Dendritic cell treated with granulocyte-macrophage colony-stimulating factor and Interleukin-4, amounts not matched to agents 40 ng/mL and 50 ng/mL, for 4 days (primary cell): ENCODE data around the gene ALG3.

Experiments used
- H3K27ac Mint-ChIP-seq: one replicate; pipeline ENCODE4 v1.8.0; 2022; ENCODE audit warnings: mild to moderate bottlenecking, mixed read lengths
- H3K27me3 Mint-ChIP-seq: one replicate; pipeline ENCODE4 v1.8.0; 2022; ENCODE audit warnings: mild to moderate bottlenecking, mixed read lengths
- H3K36me3 Mint-ChIP-seq: one replicate; pipeline ENCODE4 v1.8.0; 2022; ENCODE audit warnings: low read depth, mixed read lengths
- H3K4me1 Mint-ChIP-seq: one replicate; pipeline ENCODE4 v1.8.0; 2022; ENCODE audit warnings: low read depth, mixed read lengths
- H3K4me3 Mint-ChIP-seq: one replicate; pipeline ENCODE4 v1.8.0; 2022; ENCODE audit warnings: mild to moderate bottlenecking, moderate library complexity, mixed read lengths
- H3K9me3 Mint-ChIP-seq: one replicate; pipeline ENCODE4 v1.8.0; 2022; ENCODE audit warnings: mixed read lengths
- intact Hi-C: fragments of 100-400 bp; cut with micrococcal nuclease; formaldehyde crosslinking; loops from one replicate; pipeline ENCODE4 v1.15.0; 2022

ALG3 gene

GRCh38 chr3:184249412-184250166 lies 827 bp upstream of the ALG3 start, which contains the start of gene EEF1AKMT4:
Gene EEF1AKMT4, plus strand, starts transcription at chr3:184249672. Its CDS starts 23 bp downstream, at chr3:184249695.
- Mint-ChIP-seq H3K4me3 (peak within 1 kb of the TSS; percentile 93), H3K9me3 (no peaks in the 10 kb centered on the region), H3K27me3 (no peaks in the 10 kb centered on the region), H3K4me1 (peaks cover 27% of the 10 kb centered on the region), H3K27ac (peak within 1 kb of the TSS; percentile 99), H3K36me3 (peaks cover 22% of the 10 kb centered on the region)
- intact Hi-C loops, result loop anchor here (1.0 to 5.0 kb wide), 7 partner anchors 23 to 365 kb away; partner anchors contain the start of genes ABCC5, AP2M1, EIF2B5 and PARL

- no peak overlapping the region for H3K27ac Mint-ChIP-seq
- H3K27me3 Mint-ChIP-seq, result peaks cover 2% of the 10 kb centered on the region
- peaks cover 43% of the 10 kb centered on the region for H3K36me3 Mint-ChIP-seq
- H3K4me3 Mint-ChIP-seq, result no peak overlapping the region
- no peaks in the 10 kb centered on the region for H3K9me3 Mint-ChIP-seq
- intact Hi-C loops, result no loop called here
- peaks cover 21% of the 10 kb centered on the region for H3K4me1 Mint-ChIP-seq
Observed at GRCh38 chr3:184242297-184242685, 6.5 kb downstream of the ALG3 start.

GRCh38 chr3:184241447-184242296 lies 7.1 kb downstream of the ALG3 start:
- Mint-ChIP-seq H3K4me1 (peaks cover 14% of the 10 kb centered on the region), H3K36me3 (peaks cover 43% of the 10 kb centered on the region), H3K9me3 (no peaks in the 10 kb centered on the region), H3K4me3 (no peak overlapping the region), H3K27me3 (peaks cover 2% of the 10 kb centered on the region), H3K27ac (no peak overlapping the region)
- intact Hi-C loops, result no loop called here

DNA sequence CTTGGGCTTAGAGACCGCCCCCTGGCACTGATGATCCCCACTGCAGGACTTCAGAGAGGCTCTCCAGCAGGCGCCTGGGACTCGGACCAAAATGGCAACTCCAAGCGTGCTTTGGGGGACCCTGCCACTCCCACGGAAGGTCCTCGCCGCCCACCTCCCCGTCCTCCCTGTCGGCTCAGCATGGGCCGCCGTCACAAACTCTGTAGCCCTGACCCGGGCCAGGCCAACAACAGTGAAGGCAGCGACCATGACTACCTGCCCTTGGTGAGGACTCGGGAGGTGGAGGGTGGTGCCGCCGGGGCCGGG lies 7.7 kb downstream of the ALG3 start:
- no peaks in the 10 kb centered on the region for H3K9me3 Mint-ChIP-seq
- H3K27me3 Mint-ChIP-seq, result peaks cover 2% of the 10 kb centered on the region
- intact Hi-C loops, result no loop called here
- H3K4me3 Mint-ChIP-seq, result no peak overlapping the region
- no peak overlapping the region for H3K27ac Mint-ChIP-seq
- peaks cover 9% of the 10 kb centered on the region for H3K4me1 Mint-ChIP-seq
- H3K36me3 Mint-ChIP-seq, result peaks cover 43% of the 10 kb centered on the region

- H3K9me3 Mint-ChIP-seq, result no peaks in the 10 kb centered on the region
- H3K27ac Mint-ChIP-seq, result no peak overlapping the region
- intact Hi-C loops, result no loop called here
- no peak overlapping the region for H3K4me3 Mint-ChIP-seq
- peaks cover 2% of the 10 kb centered on the region for H3K27me3 Mint-ChIP-seq
- peaks cover 5% of the 10 kb centered on the region for H3K4me1 Mint-ChIP-seq
- peaks cover 37% of the 10 kb centered on the region for H3K36me3 Mint-ChIP-seq
Observed at GRCh38 chr3:184240384-184241140, 8.2 kb downstream of the ALG3 start.

DNA sequence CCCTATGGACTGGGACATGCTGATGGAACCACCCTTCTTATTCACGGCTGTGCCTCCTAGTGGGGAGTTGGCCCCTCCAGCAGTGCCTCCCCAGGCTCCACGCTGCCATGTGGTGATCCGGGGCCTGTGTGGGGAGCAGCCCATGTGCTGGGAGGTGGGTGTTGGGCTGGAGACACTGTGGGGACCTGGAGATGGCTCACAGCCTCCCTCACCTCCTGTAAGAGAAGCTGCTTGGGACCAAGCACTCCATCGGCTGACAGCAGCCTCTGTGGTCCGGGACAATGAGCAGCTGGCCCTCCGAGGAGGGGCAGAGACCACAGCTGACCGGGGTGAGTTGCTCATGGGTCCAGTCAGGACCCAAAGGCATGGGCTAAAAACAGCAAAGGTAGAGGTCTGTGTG lies 9.1 kb downstream of the ALG3 start:
- intact Hi-C loops, result no loop called here

DNA sequence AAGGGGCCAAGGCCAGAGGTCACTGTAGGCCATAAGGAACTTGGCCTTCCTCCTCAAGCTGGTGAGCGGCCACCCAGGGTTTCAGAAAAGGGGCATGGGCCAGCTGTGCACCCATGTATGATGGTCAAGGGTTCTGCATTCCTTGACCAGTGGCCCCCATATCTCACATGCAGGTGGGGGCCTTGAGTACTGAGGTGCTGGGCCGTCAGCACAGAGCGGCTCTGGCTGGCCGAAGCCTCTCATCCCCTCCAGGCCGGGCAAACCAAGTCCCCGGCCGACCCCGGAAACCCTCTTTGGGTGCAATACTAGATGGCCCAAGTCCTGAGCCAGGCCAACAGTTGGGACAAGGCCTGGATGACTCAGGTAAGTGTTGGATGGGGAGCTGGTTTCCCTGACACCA lies 9.5 kb downstream of the ALG3 start:
- Mint-ChIP-seq H3K9me3 (no peaks in the 10 kb centered on the region), H3K4me3 (no peak overlapping the region), H3K4me1 (peaks cover 5% of the 10 kb centered on the region), H3K27ac (no peak overlapping the region), H3K27me3 (peaks cover 6% of the 10 kb centered on the region), H3K36me3 (peaks cover 24% of the 10 kb centered on the region)
- intact Hi-C loops, result no loop called here

More for the DNA sequence above, 9.1 kb downstream of the ALG3 start:
- no peak overlapping the region for H3K4me3 Mint-ChIP-seq
- no peaks in the 10 kb centered on the region for H3K9me3 Mint-ChIP-seq
- H3K36me3 Mint-ChIP-seq, result peaks cover 29% of the 10 kb centered on the region
- H3K4me1 Mint-ChIP-seq, result peaks cover 5% of the 10 kb centered on the region
- peaks cover 2% of the 10 kb centered on the region for H3K27me3 Mint-ChIP-seq
- no peak overlapping the region for H3K27ac Mint-ChIP-seq

- H3K4me1 Mint-ChIP-seq, result peaks cover 5% of the 10 kb centered on the region
- H3K36me3 Mint-ChIP-seq, result peaks cover 15% of the 10 kb centered on the region
- intact Hi-C loops, result no loop called here
- H3K9me3 Mint-ChIP-seq, result no peaks in the 10 kb centered on the region
- H3K27me3 Mint-ChIP-seq, result peaks cover 15% of the 10 kb centered on the region
- no peak overlapping the region for H3K4me3 Mint-ChIP-seq
- H3K27ac Mint-ChIP-seq, result no peak overlapping the region
Observed at GRCh38 chr3:184238246-184238818, 10.4 kb downstream of the ALG3 start.

- Mint-ChIP-seq H3K36me3 (peaks cover 10% of the 10 kb centered on the region), H3K27ac (no peak overlapping the region), H3K9me3 (no peaks in the 10 kb centered on the region), H3K27me3 (peaks cover 19% of the 10 kb centered on the region), H3K4me1 (peaks cover 5% of the 10 kb centered on the region), H3K4me3 (no peak overlapping the region)
- intact Hi-C loops, result no loop called here
Observed at GRCh38 chr3:184237807-184238206, 11.0 kb downstream of the ALG3 start.

DNA sequence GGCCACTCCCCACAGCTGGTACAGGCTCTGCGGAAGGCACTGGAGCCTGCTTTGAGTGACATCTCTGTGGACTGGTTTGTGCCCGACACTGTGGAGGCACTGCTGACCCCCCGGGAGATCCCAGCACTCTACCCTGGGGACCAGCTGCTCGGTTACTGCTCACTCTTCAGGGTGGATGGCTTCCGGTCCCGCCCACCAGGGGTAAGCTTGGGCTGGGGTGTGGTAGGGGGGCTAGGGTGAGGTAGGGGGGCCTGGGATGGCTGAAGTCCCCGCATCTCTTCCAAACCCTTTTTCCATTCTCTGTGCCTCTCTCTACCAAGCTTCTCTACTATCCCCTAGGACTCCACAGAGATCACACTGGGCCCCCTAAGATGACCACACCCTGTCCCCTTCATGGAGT lies 11.6 kb downstream of the ALG3 start:
- intact Hi-C loops, result no loop called here
- peaks cover 25% of the 10 kb centered on the region for H3K27me3 Mint-ChIP-seq
- peaks cover 4% of the 10 kb centered on the region for H3K36me3 Mint-ChIP-seq
- peaks cover 5% of the 10 kb centered on the region for H3K4me1 Mint-ChIP-seq
- H3K27ac Mint-ChIP-seq, result no peak overlapping the region
- H3K9me3 Mint-ChIP-seq, result no peaks in the 10 kb centered on the region
- no peak overlapping the region for H3K4me3 Mint-ChIP-seq

DNA sequence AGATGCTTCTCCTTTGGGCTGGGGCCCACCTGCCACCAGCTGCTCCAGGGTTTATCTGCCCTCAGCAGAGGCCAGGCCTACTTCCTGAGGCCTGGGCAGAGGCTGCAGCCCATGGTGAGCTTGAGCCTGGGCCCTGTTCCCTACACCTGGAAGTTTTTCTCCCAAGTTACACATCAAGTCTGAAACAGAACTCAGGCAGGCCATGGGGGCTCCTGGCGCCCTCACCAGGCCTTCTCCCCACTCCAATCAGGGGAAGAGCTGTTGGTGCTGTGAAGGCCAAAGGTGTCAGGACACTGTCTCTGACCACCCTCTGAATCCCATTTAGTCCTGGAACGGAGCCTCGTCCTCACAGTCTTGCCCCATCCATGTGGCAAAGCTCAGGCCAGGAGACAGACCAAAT lies 12.1 kb downstream of the ALG3 start:
- intact Hi-C loops, result no loop called here
- H3K27me3 Mint-ChIP-seq, result peaks cover 31% of the 10 kb centered on the region
- no peaks in the 10 kb centered on the region for H3K9me3 Mint-ChIP-seq
- H3K27ac Mint-ChIP-seq, result no peak overlapping the region
- H3K36me3 Mint-ChIP-seq, result no peaks in the 10 kb centered on the region
- peaks cover 5% of the 10 kb centered on the region for H3K4me1 Mint-ChIP-seq
- no peak overlapping the region for H3K4me3 Mint-ChIP-seq

GRCh38 chr3:184236033-184236410 lies 12.7 kb downstream of the ALG3 start:
- intact Hi-C loops, result no loop called here
- Mint-ChIP-seq H3K4me3 (no peak overlapping the region), H3K4me1 (peaks cover 5% of the 10 kb centered on the region)

GRCh38 chr3:184235381-184236032 lies 13.3 kb downstream of the ALG3 start:
- Mint-ChIP-seq H3K9me3 (no peaks in the 10 kb centered on the region), H3K4me3 (no peak overlapping the region), H3K27ac (no peak overlapping the region), H3K27me3 (peaks cover 39% of the 10 kb centered on the region), H3K4me1 (peaks cover 5% of the 10 kb centered on the region), H3K36me3 (no peaks in the 10 kb centered on the region)
- intact Hi-C loops, result no loop called here

More at GRCh38 chr3:184236033-184236410, 12.7 kb downstream of the ALG3 start:
- Mint-ChIP-seq H3K36me3 (no peaks in the 10 kb centered on the region), H3K27ac (no peak overlapping the region), H3K9me3 (no peaks in the 10 kb centered on the region), H3K27me3 (peaks cover 37% of the 10 kb centered on the region)
